ENCODE results near the gene RAMACL. TPM values are rescaled to one million over a fixed set of nuclear protein-coding genes. Genes with fewer than 3 reads are reported as not detected.

RAMACL gene
- total RNA-seq, 1 experiment from 2014 or later, result 0.15 TPM

DNA sequence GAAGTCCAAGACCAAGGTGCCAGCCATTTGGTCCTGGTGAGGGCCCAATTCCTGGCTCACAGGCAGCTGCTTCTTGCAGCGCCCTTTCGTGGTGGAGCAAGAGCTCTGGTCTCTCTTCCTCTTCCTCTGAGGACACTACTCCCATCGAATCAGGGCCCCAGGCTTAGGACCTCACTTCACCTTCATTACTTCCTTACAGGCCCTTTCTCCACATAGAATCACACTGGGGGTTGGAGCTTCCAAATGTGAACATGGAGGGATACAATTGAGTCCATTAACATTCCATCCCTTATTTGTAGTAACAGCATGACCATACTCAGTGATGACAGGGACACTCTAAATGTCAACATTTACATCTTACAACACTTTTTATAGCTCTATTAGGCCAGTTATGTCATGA is 2.3 kb downstream of the RAMACL start:
- no peak for DNase-seq (ENCODE audit: low read depth, low spot score)
- TF ChIP-seq CBX3 (IDR thresholded peaks at IDR 0.05; ENCODE audit: low read depth) (no peak), JUND (IDR thresholded peaks at IDR 0.05) (no peak), FOSL1 (IDR thresholded peaks at IDR 0.05; ENCODE audit: low read depth) (no peak), ZNF274 (IDR thresholded peaks at IDR 0.05; ENCODE audit: low read depth, low read length) (no peak), RAD21 (IDR thresholded peaks at IDR 0.05; ENCODE audit: low read depth) (no peak), EZH2 (IDR thresholded peaks at IDR 0.05) (no peak), POLR2AphosphoS5 (IDR thresholded peaks at IDR 0.05; ENCODE audit: low read depth, low read length) (no peak), EGR1 (IDR thresholded peaks at IDR 0.05; ENCODE audit: low read depth) (no peak), YY1 (IDR thresholded peaks at IDR 0.05; ENCODE audit: extremely low read depth, insufficient replicate concordance, low read depth, low read length) (no peak), SRF (IDR thresholded peaks at IDR 0.05; ENCODE audit: low read depth) (no peak), ZFX (IDR thresholded peaks at IDR 0.05) (no peak)
- TF ChIP-seq, protein P1, sequence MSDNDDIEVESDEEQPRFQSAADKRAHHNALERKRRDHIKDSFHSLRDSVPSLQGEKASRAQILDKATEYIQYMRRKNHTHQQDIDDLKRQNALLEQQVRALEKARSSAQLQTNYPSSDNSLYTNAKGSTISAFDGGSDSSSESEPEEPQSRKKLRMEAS (IDR thresholded peaks at IDR 0.05), result no peak
- TF ChIP-seq, protein P2, sequence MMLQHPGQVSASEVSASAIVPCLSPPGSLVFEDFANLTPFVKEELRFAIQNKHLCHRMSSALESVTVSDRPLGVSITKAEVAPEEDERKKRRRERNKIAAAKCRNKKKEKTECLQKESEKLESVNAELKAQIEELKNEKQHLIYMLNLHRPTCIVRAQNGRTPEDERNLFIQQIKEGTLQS (IDR thresholded peaks at IDR 0.05), result no peak
- H3K9ac ChIP-seq (ENCODE audit: low read length), result no peak overlapping the region
- BruUV-seq (replicated peaks), result no TSS peak
- H3K4me1 ChIP-seq (ENCODE audit: control insufficient read depth in 1 of 2, insufficient read depth in 2 of 2, low read length in 2 of 2), result peaks cover 0 to 7% of the 10 kb centered on the region in 2 experiments; a peak in 2 of 4 replicates
- no peaks in the 10 kb centered on the region for H3K9me2 ChIP-seq (ENCODE audit: insufficient read depth)
- H4K20me1 ChIP-seq (ENCODE audit: insufficient read depth), result no peaks in the 10 kb centered on the region
- no peak overlapping the region for H3K27ac ChIP-seq (ENCODE audit: low read depth, low read length)
- H3K4me3 ChIP-seq (replicated peaks in 1 of 2; ENCODE audit: low read depth in 1 of 2, low read length in 2 of 2), result no peak overlapping the region
- no peak overlapping the region for H2AFZ ChIP-seq (ENCODE audit: low read depth, low read length, poor library complexity, severe bottlenecking)
- no peaks in the 10 kb centered on the region for H3K36me3 ChIP-seq (ENCODE audit: control insufficient read depth in 1 of 2, insufficient read depth in 2 of 2, low read length in 2 of 2)
- no peak for ATAC-seq
- CTCF ChIA-PET, result no interaction called here
- no peaks in the 10 kb centered on the region for H3K9me3 ChIP-seq (ENCODE audit: control insufficient read depth in 1 of 2, insufficient read depth in 1 of 2, low read depth in 1 of 2, low read length in 2 of 2)
- RAD21 ChIA-PET (ENCODE audit: low non-redundant PET in 1 of 2, low total read pairs in 2 of 2, uncharacterized antibody in 2 of 2, unreplicated experiment in 2 of 2), result no interaction called here
- H3K4me2 ChIP-seq (ENCODE audit: low read length), result no peak overlapping the region
- intact Hi-C loops (cut with micrococcal nuclease), result no loop called here
- POLR2A ChIA-PET, result no interaction called here
- no peaks in the 10 kb centered on the region for H3K79me2 ChIP-seq (ENCODE audit: insufficient read depth, low read length)
- H3K27me3 ChIP-seq (ENCODE audit: insufficient read depth, low read length), result no peaks in the 10 kb centered on the region

Data from HCT116 (cell line).